Renal cortex interstitium (tissue), 11 donors: Measurements from ENCODE around the gene GPC6. TPM values are rescaled to one million over a fixed set of nuclear protein-coding genes. Genes with fewer than 3 reads are reported as not detected.

Experiments used
- DNase-seq, 11 donors: peaks; one replicate each; pipeline ENCODE4 v3.0.0-alpha.2; 2013; ENCODE audit warnings: low read depth in 9 of 11, low spot score in 4 of 11; ENCODE audit errors: extremely low read depth in 1 of 11
- polyA plus RNA-seq, 3 donors: library from polyadenylated mRNA; unstranded; fragments of 120-200 nt; gene quantifications; one replicate each; pipeline ENCODE4 v1.2.1, GENCODE V29; 2013; ENCODE audit not compliant: insufficient read length in 3 of 3

Gene GPC6
- polyA plus RNA-seq, 3 donors: 54.1 to 67.2 (median 57.5) TPM

GRCh38 chr13:93730780-93731179, 504.2 kb downstream of the GPC6 start:
- no peak for DNase-seq

- no peak for DNase-seq
These were observed 505.6 kb downstream of the GPC6 start for GRCh38 chr13:93732186-93732585.

- DNase-seq: no peak
These were observed 509.5 kb downstream of the GPC6 start for GRCh38 chr13:93736081-93736480.

- no peak for DNase-seq
These were observed 510.3 kb downstream of the GPC6 start for GRCh38 chr13:93736909-93737308.

- no peak for DNase-seq
These were observed 513.7 kb downstream of the GPC6 start for GRCh38 chr13:93740334-93740733.

- DNase-seq: no peak
These were observed 517.4 kb downstream of the GPC6 start for GRCh38 chr13:93744033-93744432.

- no peak for DNase-seq
These were observed 518.3 kb downstream of the GPC6 start for GRCh38 chr13:93744886-93745285.

GRCh38 chr13:93745884-93746283, 519.3 kb downstream of the GPC6 start:
- no peak for DNase-seq

GRCh38 chr13:93746589-93746988, 520.0 kb downstream of the GPC6 start:
- DNase-seq: no peak

- no peak for DNase-seq
These were observed 524.1 kb downstream of the GPC6 start for GRCh38 chr13:93750676-93751075.

- no peak for DNase-seq
These were observed 524.5 kb downstream of the GPC6 start for GRCh38 chr13:93751117-93751516.

GRCh38 chr13:93752541-93752940, 525.9 kb downstream of the GPC6 start:
- DNase-seq: no peak

- no peak for DNase-seq
These were observed 527.0 kb downstream of the GPC6 start for GRCh38 chr13:93753639-93754038.

- DNase-seq: no peak
These were observed 528.7 kb downstream of the GPC6 start for GRCh38 chr13:93755341-93755740.

GRCh38 chr13:93758575-93758974, 532.0 kb downstream of the GPC6 start:
- no peak for DNase-seq

- DNase-seq: no peak
These were observed 536.3 kb downstream of the GPC6 start for GRCh38 chr13:93762708-93763426.

GRCh38 chr13:93765062-93765461, 538.5 kb downstream of the GPC6 start:
- DNase-seq: no peak

- no peak for DNase-seq
These were observed 539.2 kb downstream of the GPC6 start for GRCh38 chr13:93765811-93766210.

GRCh38 chr13:93766719-93767118, 540.1 kb downstream of the GPC6 start:
- DNase-seq: no peak

GRCh38 chr13:93767180-93767916, 540.7 kb downstream of the GPC6 start:
- no peak for DNase-seq
